Stomach (tissue), 4 donors: ENCODE results near the gene ZNF688.

Experiments used
- EP300 ChIP-seq: sonication (generic); formaldehyde crosslinking; IDR thresholded peaks from one replicate; pipeline ENCODE4 v1.6.1; 2017; ENCODE audit warnings: antibody characterized with exemption
- POLR2AphosphoS5 ChIP-seq, 3 donors: sonication (generic); formaldehyde crosslinking; IDR thresholded peaks; one replicate each; pipeline ENCODE4 v1.6.1; 2016; ENCODE audit warnings: antibody characterized with exemption in 3 of 3
- TF ChIP-seq, protein P1 (sequence below), 7 experiments: fragments of 450-650 bp in 4 of 7; fragments of 200-600 bp in 3 of 7; sonication (generic) in 3 of 7; IDR thresholded peaks; one replicate each; pipeline ENCODE4 v1.5.1; 2016 to 2019; ENCODE audit warnings: antibody characterized with exemption in 7 of 7, control low read depth in 2 of 7, mild to moderate bottlenecking in 1 of 7

DNA sequence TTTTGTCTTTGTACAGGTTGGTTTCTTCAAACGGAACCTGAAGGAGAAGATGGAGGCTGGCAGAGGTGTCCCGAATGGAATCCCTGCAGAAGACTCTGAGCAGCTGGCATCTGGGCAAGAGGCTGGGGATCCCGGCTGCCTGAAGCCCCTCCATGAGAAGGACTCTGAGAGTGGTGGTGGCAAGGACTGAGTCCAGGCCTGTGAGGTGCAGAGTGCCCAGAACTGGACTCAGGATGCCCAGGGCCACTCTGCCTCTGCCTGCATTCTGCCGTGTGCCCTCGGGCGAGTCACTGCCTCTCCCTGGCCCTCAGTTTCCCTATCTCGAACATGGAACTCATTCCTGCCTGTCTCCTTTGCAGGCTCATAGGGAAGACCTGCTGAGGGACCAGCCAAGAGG is 50.0 kb downstream of the ZNF688 start:
- TF ChIP-seq POLR2AphosphoS5 (IDR thresholded peaks at IDR 0.05) (no peak), EP300 (no peak)
- TF ChIP-seq, protein P1, sequence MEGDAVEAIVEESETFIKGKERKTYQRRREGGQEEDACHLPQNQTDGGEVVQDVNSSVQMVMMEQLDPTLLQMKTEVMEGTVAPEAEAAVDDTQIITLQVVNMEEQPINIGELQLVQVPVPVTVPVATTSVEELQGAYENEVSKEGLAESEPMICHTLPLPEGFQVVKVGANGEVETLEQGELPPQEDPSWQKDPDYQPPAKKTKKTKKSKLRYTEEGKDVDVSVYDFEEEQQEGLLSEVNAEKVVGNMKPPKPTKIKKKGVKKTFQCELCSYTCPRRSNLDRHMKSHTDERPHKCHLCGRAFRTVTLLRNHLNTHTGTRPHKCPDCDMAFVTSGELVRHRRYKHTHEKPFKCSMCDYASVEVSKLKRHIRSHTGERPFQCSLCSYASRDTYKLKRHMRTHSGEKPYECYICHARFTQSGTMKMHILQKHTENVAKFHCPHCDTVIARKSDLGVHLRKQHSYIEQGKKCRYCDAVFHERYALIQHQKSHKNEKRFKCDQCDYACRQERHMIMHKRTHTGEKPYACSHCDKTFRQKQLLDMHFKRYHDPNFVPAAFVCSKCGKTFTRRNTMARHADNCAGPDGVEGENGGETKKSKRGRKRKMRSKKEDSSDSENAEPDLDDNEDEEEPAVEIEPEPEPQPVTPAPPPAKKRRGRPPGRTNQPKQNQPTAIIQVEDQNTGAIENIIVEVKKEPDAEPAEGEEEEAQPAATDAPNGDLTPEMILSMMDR (IDR thresholded peaks at IDR 0.05) = no peak
